ENCODE measurements around the gene CTDSP2.

DNA sequence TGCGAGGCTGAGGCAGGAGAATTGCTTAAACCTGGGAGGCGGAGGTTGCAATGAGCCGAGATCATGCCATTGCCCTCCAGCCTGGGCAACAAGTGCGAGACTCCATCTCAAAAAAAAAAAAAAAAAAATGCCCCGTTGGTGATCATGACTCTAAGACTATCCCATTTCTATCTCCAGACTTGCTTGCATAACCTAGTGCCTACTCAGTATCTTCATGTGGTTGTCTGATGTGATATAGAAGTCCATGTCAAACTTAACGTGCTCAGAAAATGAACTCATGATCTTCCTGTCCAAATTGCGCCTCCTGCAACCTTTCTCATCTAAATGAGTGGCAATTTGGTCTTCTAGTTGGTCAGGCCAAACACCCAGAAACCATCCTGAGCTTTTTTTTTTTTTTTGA lies 68.6 kb downstream of the CTDSP2 start:
- TF ChIP-seq, protein P1, sequence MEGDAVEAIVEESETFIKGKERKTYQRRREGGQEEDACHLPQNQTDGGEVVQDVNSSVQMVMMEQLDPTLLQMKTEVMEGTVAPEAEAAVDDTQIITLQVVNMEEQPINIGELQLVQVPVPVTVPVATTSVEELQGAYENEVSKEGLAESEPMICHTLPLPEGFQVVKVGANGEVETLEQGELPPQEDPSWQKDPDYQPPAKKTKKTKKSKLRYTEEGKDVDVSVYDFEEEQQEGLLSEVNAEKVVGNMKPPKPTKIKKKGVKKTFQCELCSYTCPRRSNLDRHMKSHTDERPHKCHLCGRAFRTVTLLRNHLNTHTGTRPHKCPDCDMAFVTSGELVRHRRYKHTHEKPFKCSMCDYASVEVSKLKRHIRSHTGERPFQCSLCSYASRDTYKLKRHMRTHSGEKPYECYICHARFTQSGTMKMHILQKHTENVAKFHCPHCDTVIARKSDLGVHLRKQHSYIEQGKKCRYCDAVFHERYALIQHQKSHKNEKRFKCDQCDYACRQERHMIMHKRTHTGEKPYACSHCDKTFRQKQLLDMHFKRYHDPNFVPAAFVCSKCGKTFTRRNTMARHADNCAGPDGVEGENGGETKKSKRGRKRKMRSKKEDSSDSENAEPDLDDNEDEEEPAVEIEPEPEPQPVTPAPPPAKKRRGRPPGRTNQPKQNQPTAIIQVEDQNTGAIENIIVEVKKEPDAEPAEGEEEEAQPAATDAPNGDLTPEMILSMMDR (IDR thresholded peaks at IDR 0.05), result no peak
- TF ChIP-seq POLR2AphosphoS5 (IDR thresholded peaks at IDR 0.05) (no peak), EP300 (IDR thresholded peaks at IDR 0.05) (no peak)

Measured in stomach (tissue), 4 donors.